Measurements from ENCODE around the gene SDK1. TPM values are rescaled to one million over a fixed set of nuclear protein-coding genes. Genes with fewer than 3 reads are reported as not detected.

Gene SDK1
- total RNA-seq, 4 donors from 2014 or later = 2.0 to 9.3 (median 3.8) TPM

GRCh38 chr7:4009211-4010060, 708.4 kb downstream of the SDK1 start:
- Histone ChIP-seq H3K27me3 (peaks cover 0 to 34% (median 0%) of the 10 kb centered on the region in 4 donors), H3K27ac (no peak overlapping the region), H3K9me3 (no peaks in the 10 kb centered on the region), H3K36me3 (no peaks in the 10 kb centered on the region), H3K4me1 (peaks cover 0 to 22% (median 0%) of the 10 kb centered on the region in 3 donors), H3K4me3 (no peak overlapping the region)
- 74 to 87% methylated on average over 10 to 14 of the region's 16 CpGs for WGBS, 2 donors
- TF ChIP-seq CTCF (IDR thresholded peaks at IDR 0.05) (no peak), POLR2A (IDR thresholded peaks at IDR 0.05) (no peak)
- intact Hi-C loops (cut with DNase I) = no loop called here
- DNase-seq = no peak

DNA sequence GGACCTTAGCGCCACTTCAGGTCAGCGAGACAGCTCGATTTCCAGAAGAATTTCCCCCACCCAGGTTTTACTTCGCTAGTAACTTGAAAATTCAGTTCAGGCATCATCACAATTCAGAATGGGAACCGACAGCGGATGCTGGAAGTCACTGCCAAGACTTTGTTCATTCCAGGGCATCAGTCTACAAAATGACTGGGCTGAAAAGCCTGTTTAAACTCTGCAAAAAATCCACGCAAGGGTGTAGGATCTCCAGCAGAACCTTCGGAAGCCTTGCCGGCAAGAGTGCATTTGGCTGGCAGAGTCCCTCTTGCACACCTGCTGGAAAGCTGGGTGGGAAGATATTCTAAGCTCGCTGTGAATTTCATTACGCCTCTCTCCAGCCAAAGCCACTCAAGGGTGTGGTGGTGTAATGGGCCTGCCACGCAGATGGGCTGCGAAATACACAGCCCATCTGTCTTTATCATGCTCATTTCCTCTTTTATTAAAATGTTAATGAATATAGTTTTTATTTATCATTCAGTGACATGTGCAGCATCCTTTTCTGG, 709.1 kb downstream of the SDK1 start:
- no peak for DNase-seq
- intact Hi-C loops (cut with DNase I) = no loop called here

GRCh38 chr7:4010923-4011656, 710.0 kb downstream of the SDK1 start:
- H3K36me3 ChIP-seq = no peaks in the 10 kb centered on the region
- 76 to 80% methylated on average over 13 to 15 of the region's 30 CpGs for WGBS, 2 donors
- H3K27ac ChIP-seq = no peak overlapping the region
- DNase-seq = no peak
- TF ChIP-seq CTCF (IDR thresholded peaks at IDR 0.05) (no peak), POLR2A (IDR thresholded peaks at IDR 0.05) (no peak)
- H3K27me3 ChIP-seq = peaks cover 0 to 34% (median 0%) of the 10 kb centered on the region in 4 donors
- intact Hi-C loops (cut with DNase I) = no loop called here
- H3K9me3 ChIP-seq = no peaks in the 10 kb centered on the region
- H3K4me3 ChIP-seq = no peak overlapping the region
- H3K4me1 ChIP-seq = peaks cover 0 to 16% (median 0%) of the 10 kb centered on the region in 3 donors

More for the DNA sequence above, 709.1 kb downstream of the SDK1 start:
- H3K9me3 ChIP-seq = no peaks in the 10 kb centered on the region
- H3K27ac ChIP-seq = no peak overlapping the region
- WGBS, 2 donors = 75 to 89% methylated on average over 10 to 13 of the region's 13 CpGs
- TF ChIP-seq POLR2A (IDR thresholded peaks at IDR 0.05) (no peak), CTCF (IDR thresholded peaks at IDR 0.05) (no peak)
- H3K27me3 ChIP-seq = peaks cover 0 to 34% (median 0%) of the 10 kb centered on the region in 4 donors
- H3K4me3 ChIP-seq = no peak overlapping the region
- H3K36me3 ChIP-seq = no peaks in the 10 kb centered on the region
- peaks cover 0 to 22% (median 0%) of the 10 kb centered on the region in 3 donors for H3K4me1 ChIP-seq

- H3K4me3 ChIP-seq = no peak overlapping the region
- H3K27me3 ChIP-seq = peaks cover 0 to 15% (median 0%) of the 10 kb centered on the region in 4 donors
- H3K4me1 ChIP-seq = no peaks in the 10 kb centered on the region
- H3K27ac ChIP-seq = no peak overlapping the region
- 80 to 83% methylated on average over 3 to 9 of the region's 10 CpGs for WGBS, 2 donors
- H3K36me3 ChIP-seq = no peaks in the 10 kb centered on the region
- DNase-seq = no peak
- peaks cover 0 to 3% (median 3%) of the 10 kb centered on the region in 3 donors for H3K9me3 ChIP-seq
- intact Hi-C loops (cut with DNase I) = no loop called here
- TF ChIP-seq POLR2A (IDR thresholded peaks at IDR 0.05) = no peak
- TF ChIP-seq CTCF (IDR thresholded peaks at IDR 0.05) = no peak
Observed at GRCh38 chr7:4013793-4014192, 712.7 kb downstream of the SDK1 start.
